ENCODE data around the gene ARSA. TPM values are rescaled to one million over a fixed set of nuclear protein-coding genes. Genes with fewer than 3 reads are reported as not detected.

ARSA gene
- total and polyA plus RNA-seq, 2 experiments from 2014 or later = 8.1 to 8.2 TPM

- Mint-ChIP-seq H3K27me3 (ENCODE audit: insufficient read depth, low read depth, poor library complexity) (peaks cover 9% of the 10 kb centered on the region), H3K36me3 (ENCODE audit: low read depth) (peaks cover 12% of the 10 kb centered on the region; the same call in 1 of the 3 replicates), H3K4me1 (no peaks in the 10 kb centered on the region), H3K9me3 (no peaks in the 10 kb centered on the region), H3K4me3 (no peak overlapping the region), H3K27ac (no peak overlapping the region)
- Histone ChIP-seq H3K27me3 (ENCODE audit: insufficient read depth) (no peaks in the 10 kb centered on the region), H4K20me1 (replicated peaks; ENCODE audit: insufficient read depth) (peaks cover 3% of the 10 kb centered on the region; the same call in 1 of the 2 replicates), H2AFZ (peak overlapping the region; percentile 72; the same call in 1 of the 2 replicates), H3K4me2 (peak overlapping the region; percentile 74), H3F3A (replicated peaks; ENCODE audit: low read depth) (peaks cover 6% of the 10 kb centered on the region), H3K4me1 (ENCODE audit: insufficient read depth) (no peaks in the 10 kb centered on the region; the same call in 1 of the 2 replicates), H3K4me3 (peak overlapping the region; percentile 51), H3K36me3 (ENCODE audit: insufficient read depth) (no peaks in the 10 kb centered on the region), H3K79me2 (replicated peaks; ENCODE audit: insufficient read depth) (no peaks in the 10 kb centered on the region), H3K9me2 (ENCODE audit: insufficient read depth) (no peaks in the 10 kb centered on the region), H3K27ac (ENCODE audit: low read depth) (no peak overlapping the region)
- ATAC-seq (no peak), DNase-seq (ENCODE audit: low spot score) (peak; percentile 58)
- TF ChIP-seq CTCF (conservative IDR thresholded peaks at IDR 0.05; ENCODE audit: low read depth in 2 of 2) (no peak), ZNF114 (CRISPR knock-in tag; IDR thresholded peaks at IDR 0.05) (no peak), ZNF331 (CRISPR knock-in tag; IDR thresholded peaks at IDR 0.05; ENCODE audit: low read depth) (no peak), EZH2 (IDR thresholded peaks at IDR 0.05; ENCODE audit: low read depth, unreplicated experiment) (no peak), STAT1 (IDR thresholded peaks at IDR 0.05; ENCODE audit: unreplicated experiment) (no peak), CREB1 (CRISPR knock-in tag; IDR thresholded peaks at IDR 0.05; ENCODE audit: low read depth) (no peak), NANOG (IDR thresholded peaks at IDR 0.05; ENCODE audit: borderline replicate concordance) (no peak), EZH2phosphoT487 (IDR thresholded peaks at IDR 0.05; ENCODE audit: unreplicated experiment) (no peak)
- TF ChIP-seq, protein P1, sequence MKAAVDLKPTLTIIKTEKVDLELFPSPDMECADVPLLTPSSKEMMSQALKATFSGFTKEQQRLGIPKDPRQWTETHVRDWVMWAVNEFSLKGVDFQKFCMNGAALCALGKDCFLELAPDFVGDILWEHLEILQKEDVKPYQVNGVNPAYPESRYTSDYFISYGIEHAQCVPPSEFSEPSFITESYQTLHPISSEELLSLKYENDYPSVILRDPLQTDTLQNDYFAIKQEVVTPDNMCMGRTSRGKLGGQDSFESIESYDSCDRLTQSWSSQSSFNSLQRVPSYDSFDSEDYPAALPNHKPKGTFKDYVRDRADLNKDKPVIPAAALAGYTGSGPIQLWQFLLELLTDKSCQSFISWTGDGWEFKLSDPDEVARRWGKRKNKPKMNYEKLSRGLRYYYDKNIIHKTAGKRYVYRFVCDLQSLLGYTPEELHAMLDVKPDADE (IDR thresholded peaks at IDR 0.05) = no peak
- TF ChIP-seq, protein P2, sequence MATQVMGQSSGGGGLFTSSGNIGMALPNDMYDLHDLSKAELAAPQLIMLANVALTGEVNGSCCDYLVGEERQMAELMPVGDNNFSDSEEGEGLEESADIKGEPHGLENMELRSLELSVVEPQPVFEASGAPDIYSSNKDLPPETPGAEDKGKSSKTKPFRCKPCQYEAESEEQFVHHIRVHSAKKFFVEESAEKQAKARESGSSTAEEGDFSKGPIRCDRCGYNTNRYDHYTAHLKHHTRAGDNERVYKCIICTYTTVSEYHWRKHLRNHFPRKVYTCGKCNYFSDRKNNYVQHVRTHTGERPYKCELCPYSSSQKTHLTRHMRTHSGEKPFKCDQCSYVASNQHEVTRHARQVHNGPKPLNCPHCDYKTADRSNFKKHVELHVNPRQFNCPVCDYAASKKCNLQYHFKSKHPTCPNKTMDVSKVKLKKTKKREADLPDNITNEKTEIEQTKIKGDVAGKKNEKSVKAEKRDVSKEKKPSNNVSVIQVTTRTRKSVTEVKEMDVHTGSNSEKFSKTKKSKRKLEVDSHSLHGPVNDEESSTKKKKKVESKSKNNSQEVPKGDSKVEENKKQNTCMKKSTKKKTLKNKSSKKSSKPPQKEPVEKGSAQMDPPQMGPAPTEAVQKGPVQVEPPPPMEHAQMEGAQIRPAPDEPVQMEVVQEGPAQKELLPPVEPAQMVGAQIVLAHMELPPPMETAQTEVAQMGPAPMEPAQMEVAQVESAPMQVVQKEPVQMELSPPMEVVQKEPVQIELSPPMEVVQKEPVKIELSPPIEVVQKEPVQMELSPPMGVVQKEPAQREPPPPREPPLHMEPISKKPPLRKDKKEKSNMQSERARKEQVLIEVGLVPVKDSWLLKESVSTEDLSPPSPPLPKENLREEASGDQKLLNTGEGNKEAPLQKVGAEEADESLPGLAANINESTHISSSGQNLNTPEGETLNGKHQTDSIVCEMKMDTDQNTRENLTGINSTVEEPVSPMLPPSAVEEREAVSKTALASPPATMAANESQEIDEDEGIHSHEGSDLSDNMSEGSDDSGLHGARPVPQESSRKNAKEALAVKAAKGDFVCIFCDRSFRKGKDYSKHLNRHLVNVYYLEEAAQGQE (IDR thresholded peaks at IDR 0.05; ENCODE audit: unreplicated experiment) = no peak
Observed at GRCh38 chr22:50577697-50577986, 50.3 kb downstream of the ARSA start.

All from GM23338 (cell line).